Right lobe of liver (tissue), 4 donors: ENCODE results near the gene CD2AP.

Source experiments
- POLR2A ChIP-seq: fragments of 450-650 bp; IDR thresholded peaks from one replicate; pipeline ENCODE4 v1.6.1; 2017; ENCODE audit warnings: antibody characterized with exemption, mild to moderate bottlenecking
- TF ChIP-seq, protein P1 (sequence below), 4 donors: fragments of 200-600 bp in 3 of 4; fragments of 450-650 bp in 1 of 4; IDR thresholded peaks; one replicate each; pipeline versions ENCODE4 v1.5.1 to v1.8.0; 2016 to 2022; ENCODE audit warnings: antibody characterized with exemption in 4 of 4, mild to moderate bottlenecking in 2 of 4
- donor health status: DM: no; HTN: no; CAD: no.
- donor health status: DM: no; HTN: no; CAD: no.
- donor health status: DM: no; HTN: yes; CAD: no.

DNA sequence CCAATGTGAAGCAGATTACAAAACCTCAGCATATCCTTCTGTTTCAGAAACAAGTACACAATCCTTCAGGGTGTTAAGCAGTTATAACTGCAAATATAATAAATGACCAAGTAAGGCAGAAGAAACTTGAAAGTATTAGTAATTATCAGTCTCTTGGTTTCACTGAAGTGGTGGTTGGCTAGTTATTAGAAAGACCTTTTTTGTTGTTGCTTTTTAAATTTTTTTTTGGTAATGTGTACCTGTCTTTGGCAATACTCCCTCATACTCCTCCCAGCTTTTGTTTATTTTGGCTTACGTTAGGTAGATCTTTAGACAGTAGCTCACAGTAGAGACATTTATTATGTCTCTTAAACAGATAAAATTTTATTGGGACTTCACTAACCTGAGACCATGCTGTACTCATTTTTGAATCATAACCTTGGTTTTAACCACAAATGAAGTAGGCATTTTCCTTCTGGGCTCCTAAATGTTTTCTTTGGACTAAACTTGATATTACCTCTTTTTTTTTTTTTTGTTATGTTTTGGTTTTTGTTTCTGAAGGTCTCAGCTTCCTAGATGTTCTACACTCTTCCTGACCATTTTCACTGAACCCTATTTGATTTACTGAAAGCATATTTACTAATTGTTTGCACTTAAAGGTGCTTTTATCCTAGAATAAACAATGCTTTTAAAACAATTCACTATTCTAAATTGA lies 6.4 kb downstream of the CD2AP start:
- TF ChIP-seq, protein P1, sequence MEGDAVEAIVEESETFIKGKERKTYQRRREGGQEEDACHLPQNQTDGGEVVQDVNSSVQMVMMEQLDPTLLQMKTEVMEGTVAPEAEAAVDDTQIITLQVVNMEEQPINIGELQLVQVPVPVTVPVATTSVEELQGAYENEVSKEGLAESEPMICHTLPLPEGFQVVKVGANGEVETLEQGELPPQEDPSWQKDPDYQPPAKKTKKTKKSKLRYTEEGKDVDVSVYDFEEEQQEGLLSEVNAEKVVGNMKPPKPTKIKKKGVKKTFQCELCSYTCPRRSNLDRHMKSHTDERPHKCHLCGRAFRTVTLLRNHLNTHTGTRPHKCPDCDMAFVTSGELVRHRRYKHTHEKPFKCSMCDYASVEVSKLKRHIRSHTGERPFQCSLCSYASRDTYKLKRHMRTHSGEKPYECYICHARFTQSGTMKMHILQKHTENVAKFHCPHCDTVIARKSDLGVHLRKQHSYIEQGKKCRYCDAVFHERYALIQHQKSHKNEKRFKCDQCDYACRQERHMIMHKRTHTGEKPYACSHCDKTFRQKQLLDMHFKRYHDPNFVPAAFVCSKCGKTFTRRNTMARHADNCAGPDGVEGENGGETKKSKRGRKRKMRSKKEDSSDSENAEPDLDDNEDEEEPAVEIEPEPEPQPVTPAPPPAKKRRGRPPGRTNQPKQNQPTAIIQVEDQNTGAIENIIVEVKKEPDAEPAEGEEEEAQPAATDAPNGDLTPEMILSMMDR (IDR thresholded peaks at IDR 0.05): no peak
- no peak for TF ChIP-seq POLR2A
